ENCODE results near the gene MAN1B1. TPM values are rescaled to one million over a fixed set of nuclear protein-coding genes. Genes with fewer than 3 reads are reported as not detected.
A peak's percentile ranks its signal among the peaks of the same experiment; 100 is the strongest.

Gene MAN1B1
- total and polyA plus RNA-seq, 3 experiments from 2014 or later = 31.9 to 39.3 (median 32.7) TPM

GRCh38 chr9:137099231-137099630 is 12.4 kb downstream of the MAN1B1 start:
- Mint-ChIP-seq H3K36me3 (peaks cover 0 to 29% (median 7%) of the 10 kb centered on the region in 3 donors), H3K4me1 (peaks cover 17 to 25% (median 20%) of the 10 kb centered on the region in 3 donors), H3K27me3 (no peaks in the 10 kb centered on the region), H3K4me3 (no peak overlapping the region), H3K27ac (peak overlapping the region in 1 of 8 donors; percentile 60), H3K9me3 (no peaks in the 10 kb centered on the region)
- H3K27me3 ChIP-seq (ENCODE audit: insufficient read depth, low read length, poor library complexity, severe bottlenecking) = no peaks in the 10 kb centered on the region
- DNase-seq = no peak
- POLR2A ChIA-PET = no interaction called here
- H3K4me1 ChIP-seq (ENCODE audit: insufficient read depth, low read length) = peaks cover 21% of the 10 kb centered on the region
- no peak overlapping the region for H3K4me3 ChIP-seq (ENCODE audit: low read length)
- peaks cover 55% of the 10 kb centered on the region for H3K36me3 ChIP-seq (ENCODE audit: insufficient read depth, low read length)
- H3K9me3 ChIP-seq (ENCODE audit: low read length) = no peaks in the 10 kb centered on the region
- H3K27ac ChIP-seq (ENCODE audit: low read depth, low read length) = no peak overlapping the region
- CTCF ChIA-PET = no interaction called here

GRCh38 chr9:137103206-137103999 is 16.6 kb downstream of the MAN1B1 start:
- CTCF ChIA-PET = interaction anchor here (1.5 kb wide), 1 partner anchor 8 kb away, joined by 8 read pairs; no protein-coding TSS in a partner anchor
- DNase-seq = no peak
- POLR2A ChIA-PET = interaction anchor here (0.7 kb wide), 1 partner anchor 10 kb away, joined by 3 read pairs; no protein-coding TSS in a partner anchor
- no peaks in the 10 kb centered on the region for H3K9me3 Mint-ChIP-seq
- peaks cover 53% of the 10 kb centered on the region for H3K36me3 ChIP-seq (ENCODE audit: insufficient read depth, low read length)
- peaks cover 0 to 17% (median 6%) of the 10 kb centered on the region in 3 donors for H3K36me3 Mint-ChIP-seq
- H3K9me3 ChIP-seq (ENCODE audit: low read length) = no peaks in the 10 kb centered on the region
- H3K4me1 ChIP-seq (ENCODE audit: insufficient read depth, low read length) = no peaks in the 10 kb centered on the region
- no peak overlapping the region for H3K4me3 ChIP-seq (ENCODE audit: low read length)
- no peak overlapping the region for H3K4me3 Mint-ChIP-seq
- H3K27me3 ChIP-seq (ENCODE audit: insufficient read depth, low read length, poor library complexity, severe bottlenecking) = no peaks in the 10 kb centered on the region
- H3K27me3 Mint-ChIP-seq = no peaks in the 10 kb centered on the region
- H3K27ac ChIP-seq (ENCODE audit: low read depth, low read length) = no peak overlapping the region
- peak overlapping the region in 2 of 8 donors; percentile 41 to 45 for H3K27ac Mint-ChIP-seq
- H3K4me1 Mint-ChIP-seq = no peaks in the 10 kb centered on the region

- CTCF ChIA-PET = interaction anchor here (0.9 to 2.7 kb wide), 6 partner anchors 10 to 264 kb away, joined by 3 to 14 read pairs (median 3); partner anchors contain the start of gene AJM1
- POLR2A ChIA-PET = interaction anchor here (0.5 to 1.9 kb wide), 3 partner anchors 10 to 272 kb away, joined by 3 to 8 read pairs (median 5); partner anchors contain the start of gene MAN1B1
Observed at GRCh38 chr9:137105814-137106661, 19.3 kb downstream of the MAN1B1 start.

GRCh38 chr9:137106662-137107250 is 20.0 kb downstream of the MAN1B1 start:
- H3K27me3 ChIP-seq (ENCODE audit: insufficient read depth, low read length, poor library complexity, severe bottlenecking) = no peaks in the 10 kb centered on the region
- H3K4me3 ChIP-seq (ENCODE audit: low read length) = no peak overlapping the region
- POLR2A ChIA-PET = no interaction called here
- peaks cover 38% of the 10 kb centered on the region for H3K36me3 ChIP-seq (ENCODE audit: insufficient read depth, low read length)
- no peak overlapping the region for H3K27ac Mint-ChIP-seq
- DNase-seq = no peak
- no peak overlapping the region for H3K4me3 Mint-ChIP-seq
- H3K4me1 ChIP-seq (ENCODE audit: insufficient read depth, low read length) = no peaks in the 10 kb centered on the region
- CTCF ChIA-PET = interaction anchor here (0.9 to 2.7 kb wide), 3 partner anchors 11 to 43 kb away, joined by 3 to 14 read pairs (median 4); no protein-coding TSS in a partner anchor
- H3K36me3 Mint-ChIP-seq = peaks cover 0 to 41% (median 4%) of the 10 kb centered on the region in 3 donors
- no peak overlapping the region for H3K27ac ChIP-seq (ENCODE audit: low read depth, low read length)
- no peaks in the 10 kb centered on the region for H3K9me3 Mint-ChIP-seq
- H3K27me3 Mint-ChIP-seq = no peaks in the 10 kb centered on the region
- no peaks in the 10 kb centered on the region for H3K4me1 Mint-ChIP-seq
- H3K9me3 ChIP-seq (ENCODE audit: low read length) = no peaks in the 10 kb centered on the region

More at GRCh38 chr9:137105814-137106661, 19.3 kb downstream of the MAN1B1 start:
- H3K9me3 ChIP-seq (ENCODE audit: low read length) = no peaks in the 10 kb centered on the region
- Mint-ChIP-seq H3K4me3 (no peak overlapping the region), H3K27me3 (no peaks in the 10 kb centered on the region), H3K27ac (no peak overlapping the region), H3K9me3 (no peaks in the 10 kb centered on the region), H3K4me1 (no peaks in the 10 kb centered on the region), H3K36me3 (peaks cover 0 to 37% (median 4%) of the 10 kb centered on the region in 3 donors)
- no peak overlapping the region for H3K4me3 ChIP-seq (ENCODE audit: low read length)
- no peaks in the 10 kb centered on the region for H3K4me1 ChIP-seq (ENCODE audit: insufficient read depth, low read length)
- H3K27ac ChIP-seq (ENCODE audit: low read depth, low read length) = no peak overlapping the region
- no peak for DNase-seq
- no peaks in the 10 kb centered on the region for H3K27me3 ChIP-seq (ENCODE audit: insufficient read depth, low read length, poor library complexity, severe bottlenecking)
- peaks cover 46% of the 10 kb centered on the region for H3K36me3 ChIP-seq (ENCODE audit: insufficient read depth, low read length)

GRCh38 chr9:137107312-137107921 is 20.6 kb downstream of the MAN1B1 start:
- H3K9me3 ChIP-seq (ENCODE audit: low read length) = no peaks in the 10 kb centered on the region
- no peak overlapping the region for H3K4me3 Mint-ChIP-seq
- no peaks in the 10 kb centered on the region for H3K4me1 ChIP-seq (ENCODE audit: insufficient read depth, low read length)
- no peak for DNase-seq
- H3K36me3 ChIP-seq (ENCODE audit: insufficient read depth, low read length) = peaks cover 32% of the 10 kb centered on the region
- no peak overlapping the region for H3K4me3 ChIP-seq (ENCODE audit: low read length)
- peaks cover 0 to 44% (median 4%) of the 10 kb centered on the region in 3 donors for H3K36me3 Mint-ChIP-seq
- no peak overlapping the region for H3K27ac Mint-ChIP-seq
- no peaks in the 10 kb centered on the region for H3K4me1 Mint-ChIP-seq
- no peaks in the 10 kb centered on the region for H3K27me3 Mint-ChIP-seq
- H3K9me3 Mint-ChIP-seq = no peaks in the 10 kb centered on the region
- ChIA-PET POLR2A (no interaction called here), CTCF (interaction anchor here (0.9 to 2.7 kb wide), 2 partner anchors 12 to 42 kb away, joined by 4 to 14 read pairs; no protein-coding TSS in a partner anchor)
- no peaks in the 10 kb centered on the region for H3K27me3 ChIP-seq (ENCODE audit: insufficient read depth, low read length, poor library complexity, severe bottlenecking)
- H3K27ac ChIP-seq (ENCODE audit: low read depth, low read length) = no peak overlapping the region

GRCh38 chr9:137107982-137108381 is 21.2 kb downstream of the MAN1B1 start:
- H3K27ac ChIP-seq (ENCODE audit: low read depth, low read length) = no peak overlapping the region
- H3K9me3 ChIP-seq (ENCODE audit: low read length) = no peaks in the 10 kb centered on the region
- no peak overlapping the region for H3K4me3 Mint-ChIP-seq
- no peaks in the 10 kb centered on the region for H3K4me1 ChIP-seq (ENCODE audit: insufficient read depth, low read length)
- CTCF ChIA-PET = no interaction called here
- H3K4me1 Mint-ChIP-seq = peaks cover 0 to 3% (median 0%) of the 10 kb centered on the region in 3 donors
- POLR2A ChIA-PET = no interaction called here
- H3K36me3 ChIP-seq (ENCODE audit: insufficient read depth, low read length) = peaks cover 26% of the 10 kb centered on the region
- no peaks in the 10 kb centered on the region for H3K9me3 Mint-ChIP-seq
- H3K4me3 ChIP-seq (ENCODE audit: low read length) = no peak overlapping the region
- no peaks in the 10 kb centered on the region for H3K27me3 Mint-ChIP-seq
- no peak for DNase-seq
- no peaks in the 10 kb centered on the region for H3K27me3 ChIP-seq (ENCODE audit: insufficient read depth, low read length, poor library complexity, severe bottlenecking)
- H3K36me3 Mint-ChIP-seq = peaks cover 0 to 46% (median 4%) of the 10 kb centered on the region in 3 donors
- no peak overlapping the region for H3K27ac Mint-ChIP-seq

- no peak for DNase-seq
- Histone ChIP-seq H3K36me3 (ENCODE audit: insufficient read depth, low read length) (peaks cover 19% of the 10 kb centered on the region), H3K27me3 (ENCODE audit: insufficient read depth, low read length, poor library complexity, severe bottlenecking) (no peaks in the 10 kb centered on the region), H3K27ac (ENCODE audit: low read depth, low read length) (no peak overlapping the region), H3K9me3 (ENCODE audit: low read length) (no peaks in the 10 kb centered on the region), H3K4me1 (ENCODE audit: insufficient read depth, low read length) (peaks cover 5% of the 10 kb centered on the region), H3K4me3 (ENCODE audit: low read length) (no peak overlapping the region)
- H3K36me3 Mint-ChIP-seq = peaks cover 0 to 48% (median 4%) of the 10 kb centered on the region in 3 donors
- ChIA-PET POLR2A (no interaction called here), CTCF (no interaction called here)
- peaks cover 0 to 9% (median 3%) of the 10 kb centered on the region in 3 donors for H3K4me1 Mint-ChIP-seq
- no peaks in the 10 kb centered on the region for H3K9me3 Mint-ChIP-seq
- no peak overlapping the region for H3K4me3 Mint-ChIP-seq
- H3K27me3 Mint-ChIP-seq = no peaks in the 10 kb centered on the region
- H3K27ac Mint-ChIP-seq = no peak overlapping the region
Observed at GRCh38 chr9:137108608-137109249, 21.9 kb downstream of the MAN1B1 start.

All from CD8-positive, alpha-beta memory T cell (primary cell).